ENCODE measurements around the gene OR10G2.

Gene OR10G2

GRCh38 chr14:21671371-21671770 lies 36.6 kb upstream of the OR10G2 start:
- TF ChIP-seq POLR2A (IDR thresholded peaks at IDR 0.05; ENCODE audit: extremely low read depth, insufficient read length) (no peak), MAX (IDR thresholded peaks at IDR 0.05; ENCODE audit: low read depth, low read length) (no peak), MYC (IDR thresholded peaks at IDR 0.05; ENCODE audit: low read depth, low read length) (no peak), CTCF (IDR thresholded peaks at IDR 0.05; ENCODE audit: low read depth, low read length) (no peak)

GRCh38 chr14:21669284-21669683 lies 34.5 kb upstream of the OR10G2 start:
- TF ChIP-seq MYC (IDR thresholded peaks at IDR 0.05; ENCODE audit: low read depth, low read length) (no peak), POLR2A (IDR thresholded peaks at IDR 0.05; ENCODE audit: extremely low read depth, insufficient read length) (no peak), CTCF (IDR thresholded peaks at IDR 0.05; ENCODE audit: low read depth, low read length) (no peak), MAX (IDR thresholded peaks at IDR 0.05; ENCODE audit: low read depth, low read length) (no peak)
- H3K4me3 ChIP-seq (ENCODE audit: low read depth, low read length): no peak overlapping the region
- no peak for DNase-seq (ENCODE audit: low read depth)

More at GRCh38 chr14:21671371-21671770, 36.6 kb upstream of the OR10G2 start:
- no peak overlapping the region for H3K4me3 ChIP-seq (ENCODE audit: low read depth, low read length)
- no peak for DNase-seq (ENCODE audit: low read depth)

- no peak overlapping the region for H3K4me3 ChIP-seq (ENCODE audit: low read depth, low read length)
- DNase-seq (ENCODE audit: low read depth): no peak
- no peak for TF ChIP-seq CTCF (IDR thresholded peaks at IDR 0.05; ENCODE audit: low read depth, low read length)
Measured at GRCh38 chr14:21668377-21668776, 33.6 kb upstream of the OR10G2 start.

- TF ChIP-seq CTCF (IDR thresholded peaks at IDR 0.05; ENCODE audit: low read depth, low read length) (no peak), MYC (IDR thresholded peaks at IDR 0.05; ENCODE audit: low read depth, low read length) (no peak), POLR2A (IDR thresholded peaks at IDR 0.05; ENCODE audit: extremely low read depth, insufficient read length) (no peak), MAX (IDR thresholded peaks at IDR 0.05; ENCODE audit: low read depth, low read length) (no peak)
- DNase-seq (ENCODE audit: low read depth): no peak
- H3K4me3 ChIP-seq (ENCODE audit: low read depth, low read length): no peak overlapping the region
Measured at GRCh38 chr14:21656980-21657379, 22.2 kb upstream of the OR10G2 start.

GRCh38 chr14:21654215-21654614 lies 19.5 kb upstream of the OR10G2 start:
- TF ChIP-seq MAX (IDR thresholded peaks at IDR 0.05; ENCODE audit: low read depth, low read length) (no peak), MYC (IDR thresholded peaks at IDR 0.05; ENCODE audit: low read depth, low read length) (no peak), CTCF (IDR thresholded peaks at IDR 0.05; ENCODE audit: low read depth, low read length) (no peak), POLR2A (IDR thresholded peaks at IDR 0.05; ENCODE audit: extremely low read depth, insufficient read length) (no peak)
- no peak for DNase-seq (ENCODE audit: low read depth)
- H3K4me3 ChIP-seq (ENCODE audit: low read depth, low read length): no peak overlapping the region

GRCh38 chr14:21653331-21653885 lies 18.7 kb upstream of the OR10G2 start, which contains the start of gene OR4E2:
TSS of gene OR4E2 (plus strand) at chr14:21653835. CDS start at chr14:21665083, 11,248 bp downstream.
- TF ChIP-seq CTCF (IDR thresholded peaks at IDR 0.05; ENCODE audit: low read depth, low read length): no peak
- no peak for TF ChIP-seq MAX (IDR thresholded peaks at IDR 0.05; ENCODE audit: low read depth, low read length)
- no peak for TF ChIP-seq POLR2A (IDR thresholded peaks at IDR 0.05; ENCODE audit: extremely low read depth, insufficient read length)
- no peak for TF ChIP-seq MYC (IDR thresholded peaks at IDR 0.05; ENCODE audit: low read depth, low read length)

More at GRCh38 chr14:21653331-21653885, 18.7 kb upstream of the OR10G2 start, which contains the start of gene OR4E2:
- H3K4me3 ChIP-seq (ENCODE audit: low read depth, low read length): no peak within 1 kb of the TSS
- DNase-seq (ENCODE audit: low read depth): no peak
